GM23338 (cell line): ENCODE data around the gene TNS3. TPM values are rescaled to one million over a fixed set of nuclear protein-coding genes. Genes with fewer than 3 reads are reported as not detected.

Source experiments
- ATAC-seq: fragments of 200-7000 bp; cut with Tn5 transposase; 3 replicates; pipeline ENCODE4 v1.9.1; 2020
- DNase-seq: peaks from one replicate; pipeline ENCODE4 v3.0.0-alpha.2; 2015; ENCODE audit warnings: low spot score
- H2AFZ ChIP-seq: fragments of 200-600 bp; sonication (generic); 2 replicates; pipeline ENCODE4 v1.8.0; 2016; ENCODE audit warnings: antibody characterized with exemption, mild to moderate bottlenecking, moderate library complexity
- H3F3A ChIP-seq: fragments of 200-600 bp; sonication (generic); replicated peaks from 2 replicates; pipeline ENCODE4 v1.8.0; 2017; ENCODE audit warnings: antibody characterized with exemption, mixed run types, low read depth
- H3K27ac ChIP-seq: fragments of 200-600 bp; sonication (generic); 2 replicates; pipeline ENCODE4 v1.6.1; 2016; ENCODE audit warnings: low read depth
- H3K27me3 ChIP-seq: fragments of 200-600 bp; sonication (generic); 2 replicates; pipeline ENCODE4 v1.8.0; 2016; ENCODE audit warnings: mild to moderate bottlenecking, mixed run types, moderate library complexity; ENCODE audit not compliant: insufficient read depth
- H3K36me3 ChIP-seq: fragments of 200-600 bp; sonication (generic); 2 replicates; pipeline ENCODE4 v1.8.0; 2016; ENCODE audit warnings: mild to moderate bottlenecking; ENCODE audit not compliant: insufficient read depth
- H3K4me1 ChIP-seq: fragments of 200-600 bp; sonication (generic); 2 replicates; pipeline ENCODE4 v1.8.0; 2016; ENCODE audit warnings: mild to moderate bottlenecking, moderate library complexity; ENCODE audit not compliant: insufficient read depth
- H3K4me2 ChIP-seq: fragments of 200-600 bp; sonication (generic); 2 replicates; pipeline ENCODE4 v1.7.1; 2017; ENCODE audit warnings: mixed run types
- H3K4me3 ChIP-seq: fragments of 200-600 bp; sonication (generic); 2 replicates; pipeline ENCODE4 v1.6.1; 2016; ENCODE audit warnings: mixed run types
- H3K79me2 ChIP-seq: fragments of 200-600 bp; sonication (generic); replicated peaks from 2 replicates; pipeline ENCODE4 v1.8.0; 2017; ENCODE audit warnings: mild to moderate bottlenecking; ENCODE audit not compliant: insufficient read depth
- H3K9me2 ChIP-seq: fragments of 200-600 bp; sonication (generic); 2 replicates; pipeline ENCODE4 v1.8.0; 2017; ENCODE audit not compliant: insufficient read depth
- H4K20me1 ChIP-seq: fragments of 200-600 bp; sonication (generic); replicated peaks from 2 replicates; pipeline ENCODE4 v1.8.0; 2017; ENCODE audit warnings: mild to moderate bottlenecking; ENCODE audit not compliant: insufficient read depth
- H3K27ac Mint-ChIP-seq: 2 replicates; pipeline ENCODE4 v1.8.0; 2020; ENCODE audit warnings: inconsistent platforms, mild to moderate bottlenecking, moderate library complexity, mixed read lengths
- H3K27me3 Mint-ChIP-seq: 3 replicates; pipeline ENCODE4 v1.8.0; 2022; ENCODE audit warnings: low read depth, mild to moderate bottlenecking, moderate library complexity, mixed read lengths, inconsistent platforms; ENCODE audit not compliant: insufficient read depth, poor library complexity
- H3K36me3 Mint-ChIP-seq: 3 replicates; pipeline ENCODE4 v1.8.0; 2021; ENCODE audit warnings: low read depth, mild to moderate bottlenecking, inconsistent platforms, moderate library complexity, mixed read lengths
- H3K4me1 Mint-ChIP-seq: 3 replicates; pipeline ENCODE4 v1.8.0; 2020; ENCODE audit warnings: mild to moderate bottlenecking, inconsistent platforms, mixed read lengths
- H3K4me3 Mint-ChIP-seq: 3 replicates; pipeline ENCODE4 v1.8.0; 2021; ENCODE audit warnings: moderate library complexity, mild to moderate bottlenecking, inconsistent platforms, mixed read lengths
- H3K9me3 Mint-ChIP-seq: 3 replicates; pipeline ENCODE4 v1.8.0; 2020; ENCODE audit warnings: moderate library complexity, mild to moderate bottlenecking, inconsistent platforms, mixed read lengths
- CREB1 ChIP-seq: fragments of 250-450 bp; sonication (Bioruptor Pico); IDR thresholded peaks from 2 replicates; pipeline ENCODE4 v1.5.0; 2020; ENCODE audit warnings: low read depth, mild to moderate bottlenecking, moderate library complexity
- EZH2 ChIP-seq: fragments of 200-600 bp; sonication (generic); IDR thresholded peaks from one replicate; pipeline ENCODE4 v1.8.0; 2017; ENCODE audit warnings: antibody characterized with exemption, mild to moderate bottlenecking, low read depth; ENCODE audit not compliant: unreplicated experiment
- polyA plus RNA-seq: library from polyadenylated mRNA; unstranded; fragments of >200 nt; fragmentation: Nextera tagmentation; extraction: Ambion mirVana; gene quantifications from 2 replicates; pipeline ENCODE4 v1.2.1, GENCODE V29; 2016
- total RNA-seq: library from RNA; depleted of rRNA; stranded (reverse); fragments of >200 nt; shearing (Covaris generic); gene quantifications from 2 replicates; pipeline ENCODE4 v1.2.3, GENCODE V29; 2014
- TF ChIP-seq, protein P1 (sequence below): fragments of 250-450 bp; sonication (Bioruptor Pico); IDR thresholded peaks from 2 replicates; pipeline ENCODE4 v1.5.0; 2020; ENCODE audit warnings: mild to moderate bottlenecking, moderate library complexity
- TF ChIP-seq, protein P2 (sequence below): IDR thresholded peaks from 2 replicates; pipeline ENCODE4 v1.6.1; 2016; ENCODE audit warnings: antibody characterized with exemption
- TF ChIP-seq, protein P3 (sequence below), 2 experiments: fragments of 200-600 bp in 1 of 2; sonication (generic) in 1 of 2; conservative IDR thresholded peaks; 2 replicates each; pipeline versions ENCODE4 v1.5.1 to v1.6.1; 2016 to 2017; ENCODE audit warnings: antibody characterized with exemption in 2 of 2, low read depth in 2 of 2, mild to moderate bottlenecking in 2 of 2, moderate library complexity in 1 of 2

The TNS3 gene
- total and polyA plus RNA-seq, 2 experiments from 2014 or later = 6.2 to 28.7 TPM

DNA sequence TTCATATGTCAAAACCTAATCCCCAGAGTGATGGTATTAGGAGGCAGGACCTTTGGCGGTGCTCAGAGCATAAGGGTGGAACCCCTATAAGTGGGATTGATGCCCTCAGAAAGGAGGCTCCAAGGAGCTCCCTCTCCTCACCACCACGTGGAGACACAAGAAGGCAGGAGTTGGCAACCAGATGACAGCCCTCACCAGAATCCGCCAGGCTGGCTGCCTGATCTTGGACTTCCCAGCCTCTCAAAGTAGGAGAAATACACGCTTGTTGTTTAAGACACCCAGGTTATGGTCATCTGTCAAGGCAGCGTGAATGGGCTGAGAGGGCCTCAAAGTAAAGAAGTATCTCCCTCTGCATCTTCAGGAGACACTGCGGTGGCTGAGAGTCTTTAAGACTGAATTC is 187.7 kb downstream of the TNS3 start (continued):
- TF ChIP-seq, protein P1, sequence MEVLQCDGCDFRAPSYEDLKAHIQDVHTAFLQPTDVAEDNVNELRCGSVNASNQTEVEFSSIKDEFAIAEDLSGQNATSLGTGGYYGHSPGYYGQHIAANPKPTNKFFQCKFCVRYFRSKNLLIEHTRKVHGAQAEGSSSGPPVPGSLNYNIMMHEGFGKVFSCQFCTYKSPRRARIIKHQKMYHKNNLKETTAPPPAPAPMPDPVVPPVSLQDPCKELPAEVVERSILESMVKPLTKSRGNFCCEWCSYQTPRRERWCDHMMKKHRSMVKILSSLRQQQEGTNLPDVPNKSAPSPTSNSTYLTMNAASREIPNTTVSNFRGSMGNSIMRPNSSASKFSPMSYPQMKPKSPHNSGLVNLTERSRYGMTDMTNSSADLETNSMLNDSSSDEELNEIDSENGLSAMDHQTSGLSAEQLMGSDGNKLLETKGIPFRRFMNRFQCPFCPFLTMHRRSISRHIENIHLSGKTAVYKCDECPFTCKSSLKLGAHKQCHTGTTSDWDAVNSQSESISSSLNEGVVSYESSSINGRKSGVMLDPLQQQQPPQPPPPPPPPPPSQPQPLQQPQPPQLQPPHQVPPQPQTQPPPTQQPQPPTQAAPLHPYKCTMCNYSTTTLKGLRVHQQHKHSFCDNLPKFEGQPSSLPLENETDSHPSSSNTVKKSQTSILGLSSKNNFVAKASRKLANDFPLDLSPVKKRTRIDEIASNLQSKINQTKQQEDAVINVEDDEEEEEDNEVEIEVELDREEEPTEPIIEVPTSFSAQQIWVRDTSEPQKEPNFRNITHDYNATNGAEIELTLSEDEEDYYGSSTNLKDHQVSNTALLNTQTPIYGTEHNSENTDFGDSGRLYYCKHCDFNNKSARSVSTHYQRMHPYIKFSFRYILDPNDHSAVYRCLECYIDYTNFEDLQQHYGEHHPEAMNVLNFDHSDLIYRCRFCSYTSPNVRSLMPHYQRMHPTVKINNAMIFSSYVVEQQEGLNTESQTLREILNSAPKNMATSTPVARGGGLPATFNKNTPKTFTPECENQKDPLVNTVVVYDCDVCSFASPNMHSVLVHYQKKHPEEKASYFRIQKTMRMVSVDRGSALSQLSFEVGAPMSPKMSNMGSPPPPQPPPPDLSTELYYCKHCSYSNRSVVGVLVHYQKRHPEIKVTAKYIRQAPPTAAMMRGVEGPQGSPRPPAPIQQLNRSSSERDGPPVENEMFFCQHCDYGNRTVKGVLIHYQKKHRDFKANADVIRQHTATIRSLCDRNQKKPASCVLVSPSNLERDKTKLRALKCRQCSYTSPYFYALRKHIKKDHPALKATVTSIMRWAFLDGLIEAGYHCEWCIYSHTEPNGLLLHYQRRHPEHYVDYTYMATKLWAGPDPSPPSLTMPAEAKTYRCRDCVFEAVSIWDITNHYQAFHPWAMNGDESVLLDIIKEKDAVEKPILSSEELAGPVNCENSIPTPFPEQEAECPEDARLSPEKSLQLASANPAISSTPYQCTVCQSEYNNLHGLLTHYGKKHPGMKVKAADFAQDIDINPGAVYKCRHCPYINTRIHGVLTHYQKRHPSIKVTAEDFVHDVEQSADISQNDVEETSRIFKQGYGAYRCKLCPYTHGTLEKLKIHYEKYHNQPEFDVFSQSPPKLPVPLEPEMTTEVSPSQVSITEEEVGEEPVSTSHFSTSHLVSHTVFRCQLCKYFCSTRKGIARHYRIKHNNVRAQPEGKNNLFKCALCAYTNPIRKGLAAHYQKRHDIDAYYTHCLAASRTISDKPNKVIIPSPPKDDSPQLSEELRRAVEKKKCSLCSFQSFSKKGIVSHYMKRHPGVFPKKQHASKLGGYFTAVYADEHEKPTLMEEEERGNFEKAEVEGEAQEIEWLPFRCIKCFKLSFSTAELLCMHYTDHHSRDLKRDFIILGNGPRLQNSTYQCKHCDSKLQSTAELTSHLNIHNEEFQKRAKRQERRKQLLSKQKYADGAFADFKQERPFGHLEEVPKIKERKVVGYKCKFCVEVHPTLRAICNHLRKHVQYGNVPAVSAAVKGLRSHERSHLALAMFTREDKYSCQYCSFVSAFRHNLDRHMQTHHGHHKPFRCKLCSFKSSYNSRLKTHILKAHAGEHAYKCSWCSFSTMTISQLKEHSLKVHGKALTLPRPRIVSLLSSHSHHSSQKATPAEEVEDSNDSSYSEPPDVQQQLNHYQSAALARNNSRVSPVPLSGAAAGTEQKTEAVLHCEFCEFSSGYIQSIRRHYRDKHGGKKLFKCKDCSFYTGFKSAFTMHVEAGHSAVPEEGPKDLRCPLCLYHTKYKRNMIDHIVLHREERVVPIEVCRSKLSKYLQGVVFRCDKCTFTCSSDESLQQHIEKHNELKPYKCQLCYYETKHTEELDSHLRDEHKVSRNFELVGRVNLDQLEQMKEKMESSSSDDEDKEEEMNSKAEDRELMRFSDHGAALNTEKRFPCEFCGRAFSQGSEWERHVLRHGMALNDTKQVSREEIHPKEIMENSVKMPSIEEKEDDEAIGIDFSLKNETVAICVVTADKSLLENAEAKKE = no peak
- TF ChIP-seq, protein P2, sequence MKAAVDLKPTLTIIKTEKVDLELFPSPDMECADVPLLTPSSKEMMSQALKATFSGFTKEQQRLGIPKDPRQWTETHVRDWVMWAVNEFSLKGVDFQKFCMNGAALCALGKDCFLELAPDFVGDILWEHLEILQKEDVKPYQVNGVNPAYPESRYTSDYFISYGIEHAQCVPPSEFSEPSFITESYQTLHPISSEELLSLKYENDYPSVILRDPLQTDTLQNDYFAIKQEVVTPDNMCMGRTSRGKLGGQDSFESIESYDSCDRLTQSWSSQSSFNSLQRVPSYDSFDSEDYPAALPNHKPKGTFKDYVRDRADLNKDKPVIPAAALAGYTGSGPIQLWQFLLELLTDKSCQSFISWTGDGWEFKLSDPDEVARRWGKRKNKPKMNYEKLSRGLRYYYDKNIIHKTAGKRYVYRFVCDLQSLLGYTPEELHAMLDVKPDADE = no peak
- TF ChIP-seq EZH2 = no peak
- no peak for TF ChIP-seq CREB1 (CRISPR knock-in tag)
- TF ChIP-seq, protein P3, sequence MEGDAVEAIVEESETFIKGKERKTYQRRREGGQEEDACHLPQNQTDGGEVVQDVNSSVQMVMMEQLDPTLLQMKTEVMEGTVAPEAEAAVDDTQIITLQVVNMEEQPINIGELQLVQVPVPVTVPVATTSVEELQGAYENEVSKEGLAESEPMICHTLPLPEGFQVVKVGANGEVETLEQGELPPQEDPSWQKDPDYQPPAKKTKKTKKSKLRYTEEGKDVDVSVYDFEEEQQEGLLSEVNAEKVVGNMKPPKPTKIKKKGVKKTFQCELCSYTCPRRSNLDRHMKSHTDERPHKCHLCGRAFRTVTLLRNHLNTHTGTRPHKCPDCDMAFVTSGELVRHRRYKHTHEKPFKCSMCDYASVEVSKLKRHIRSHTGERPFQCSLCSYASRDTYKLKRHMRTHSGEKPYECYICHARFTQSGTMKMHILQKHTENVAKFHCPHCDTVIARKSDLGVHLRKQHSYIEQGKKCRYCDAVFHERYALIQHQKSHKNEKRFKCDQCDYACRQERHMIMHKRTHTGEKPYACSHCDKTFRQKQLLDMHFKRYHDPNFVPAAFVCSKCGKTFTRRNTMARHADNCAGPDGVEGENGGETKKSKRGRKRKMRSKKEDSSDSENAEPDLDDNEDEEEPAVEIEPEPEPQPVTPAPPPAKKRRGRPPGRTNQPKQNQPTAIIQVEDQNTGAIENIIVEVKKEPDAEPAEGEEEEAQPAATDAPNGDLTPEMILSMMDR (conservative IDR thresholded peaks at IDR 0.05; ENCODE audit: low read depth in 2 of 2) = no peak

DNA sequence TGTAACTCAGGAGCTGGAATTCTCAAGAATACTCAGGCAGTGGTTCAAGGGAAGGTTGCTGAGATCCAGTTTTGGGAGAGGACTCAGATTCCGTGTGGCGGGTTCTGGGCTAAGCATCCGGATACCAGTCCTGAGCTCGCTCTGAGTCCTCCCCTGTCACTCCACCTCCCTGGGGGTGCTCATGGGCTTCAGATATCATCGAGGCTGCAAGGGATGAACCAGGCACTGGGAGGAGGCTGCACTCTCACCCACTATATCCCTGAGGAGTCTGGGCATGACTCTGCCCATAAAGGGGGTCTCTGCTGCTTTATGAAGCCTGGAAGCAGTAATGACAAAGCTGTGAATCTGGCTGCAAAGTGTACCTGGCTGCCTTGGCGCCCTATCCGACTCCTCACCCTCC is 188.5 kb downstream of the TNS3 start:
- H3K36me3 ChIP-seq = no peaks in the 10 kb centered on the region
- no peaks in the 10 kb centered on the region for H3K79me2 ChIP-seq
- no peaks in the 10 kb centered on the region for H3K4me1 ChIP-seq
- no peaks in the 10 kb centered on the region for H3F3A ChIP-seq
- no peak overlapping the region for H2AFZ ChIP-seq
- no peaks in the 10 kb centered on the region for H3K9me2 ChIP-seq
- no peak for ATAC-seq
- no peaks in the 10 kb centered on the region for H3K27me3 ChIP-seq
- H3K27ac ChIP-seq = no peak overlapping the region
- Mint-ChIP-seq H3K9me3 (no peaks in the 10 kb centered on the region), H3K27ac (no peak overlapping the region), H3K4me3 (no peak overlapping the region), H3K27me3 (peaks cover 1% of the 10 kb centered on the region), H3K36me3 (peaks cover 9% of the 10 kb centered on the region; the same call in 2 of the 3 replicates), H3K4me1 (no peaks in the 10 kb centered on the region)
- 0 out of 2 replicates have a peak, but pooled peaks cover 3% of the 10 kb centered on the region for H4K20me1 ChIP-seq
- H3K4me2 ChIP-seq = no peak overlapping the region
- no peak overlapping the region for H3K4me3 ChIP-seq
- DNase-seq = no peak
- TF ChIP-seq, protein P1 = no peak
- no peak for TF ChIP-seq CREB1 (CRISPR knock-in tag)
